Measurements from ENCODE around the gene EZH2.

The EZH2 gene

GRCh38 chr7:148852272-148852671, 31.8 kb downstream of the EZH2 start:
- no peak for DNase-seq

- no peak for DNase-seq
These were observed 33.5 kb downstream of the EZH2 start for GRCh38 chr7:148850564-148850963.

- no peak for DNase-seq
These were observed 34.5 kb downstream of the EZH2 start for GRCh38 chr7:148849393-148850098.

- no peak for DNase-seq
These were observed 36.0 kb downstream of the EZH2 start for GRCh38 chr7:148847815-148848734.

GRCh38 chr7:148838905-148839304, 45.2 kb downstream of the EZH2 start:
- peak; percentile 5 for DNase-seq

- no peak for DNase-seq
These were observed 48.2 kb downstream of the EZH2 start for GRCh38 chr7:148835854-148836253.

GRCh38 chr7:148834605-148835004, 49.5 kb downstream of the EZH2 start:
- DNase-seq: no peak

GRCh38 chr7:148831782-148832181, 52.3 kb downstream of the EZH2 start:
- no peak for DNase-seq

- DNase-seq: no peak
These were observed 53.0 kb downstream of the EZH2 start for GRCh38 chr7:148830897-148831692.

- no peak for DNase-seq
These were observed 55.1 kb downstream of the EZH2 start for GRCh38 chr7:148828965-148829364.

GRCh38 chr7:148825338-148825737, 58.8 kb downstream of the EZH2 start:
- no peak for DNase-seq

- DNase-seq: no peak
These were observed 59.2 kb downstream of the EZH2 start for GRCh38 chr7:148824864-148825263.

GRCh38 chr7:148821422-148821821, 62.7 kb downstream of the EZH2 start:
- DNase-seq: no peak

- DNase-seq: no peak
These were observed 64.3 kb downstream of the EZH2 start for GRCh38 chr7:148819697-148820360.

GRCh38 chr7:148815612-148816011, 68.5 kb downstream of the EZH2 start:
- no peak for DNase-seq

GRCh38 chr7:148814922-148815559, 69.0 kb downstream of the EZH2 start:
- no peak for DNase-seq

- no peak for DNase-seq
These were observed 70.2 kb downstream of the EZH2 start for GRCh38 chr7:148813890-148814289.

GRCh38 chr7:148811892-148812291, 72.2 kb downstream of the EZH2 start:
- no peak for DNase-seq

- no peak for DNase-seq
These were observed 74.2 kb downstream of the EZH2 start for GRCh38 chr7:148809856-148810255.

GRCh38 chr7:148807436-148807835, 76.7 kb downstream of the EZH2 start:
- no peak for DNase-seq

GRCh38 chr7:148806187-148806586, 77.9 kb downstream of the EZH2 start:
- no peak for DNase-seq

All from CD4-positive, alpha-beta T cell treated with Interleukin-6 for 4 hours (primary cell).